Measurements from ENCODE around the gene KDM5B.

DNA sequence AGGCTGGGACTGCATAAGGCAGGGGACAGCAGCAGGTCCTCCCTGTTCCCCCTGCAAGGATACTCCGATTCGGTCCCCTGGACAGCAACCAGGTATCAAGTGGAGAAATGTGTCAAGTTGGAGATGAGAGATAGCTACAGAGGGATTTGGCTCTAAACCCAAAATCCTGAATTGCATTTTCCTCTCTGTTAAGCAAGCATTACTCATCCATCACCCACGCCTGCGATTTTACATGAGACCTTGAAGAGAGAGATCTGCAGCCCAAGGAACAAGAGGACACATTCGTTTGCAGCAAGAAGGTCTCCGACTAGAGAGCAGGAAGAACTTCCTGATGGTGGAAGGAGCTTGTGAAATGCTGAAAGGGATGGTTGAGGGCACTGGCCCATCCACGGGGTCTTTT, 119.8 kb downstream of the KDM5B start:
- TF ChIP-seq, protein P1, sequence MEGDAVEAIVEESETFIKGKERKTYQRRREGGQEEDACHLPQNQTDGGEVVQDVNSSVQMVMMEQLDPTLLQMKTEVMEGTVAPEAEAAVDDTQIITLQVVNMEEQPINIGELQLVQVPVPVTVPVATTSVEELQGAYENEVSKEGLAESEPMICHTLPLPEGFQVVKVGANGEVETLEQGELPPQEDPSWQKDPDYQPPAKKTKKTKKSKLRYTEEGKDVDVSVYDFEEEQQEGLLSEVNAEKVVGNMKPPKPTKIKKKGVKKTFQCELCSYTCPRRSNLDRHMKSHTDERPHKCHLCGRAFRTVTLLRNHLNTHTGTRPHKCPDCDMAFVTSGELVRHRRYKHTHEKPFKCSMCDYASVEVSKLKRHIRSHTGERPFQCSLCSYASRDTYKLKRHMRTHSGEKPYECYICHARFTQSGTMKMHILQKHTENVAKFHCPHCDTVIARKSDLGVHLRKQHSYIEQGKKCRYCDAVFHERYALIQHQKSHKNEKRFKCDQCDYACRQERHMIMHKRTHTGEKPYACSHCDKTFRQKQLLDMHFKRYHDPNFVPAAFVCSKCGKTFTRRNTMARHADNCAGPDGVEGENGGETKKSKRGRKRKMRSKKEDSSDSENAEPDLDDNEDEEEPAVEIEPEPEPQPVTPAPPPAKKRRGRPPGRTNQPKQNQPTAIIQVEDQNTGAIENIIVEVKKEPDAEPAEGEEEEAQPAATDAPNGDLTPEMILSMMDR (IDR thresholded peaks at IDR 0.05): no peak
- no peak for TF ChIP-seq POLR2A (IDR thresholded peaks at IDR 0.05)

All from transverse colon (tissue), 3 donors.